OCI-LY7 (cell line): ENCODE results near the gene CNPY1. TPM values are rescaled to one million over a fixed set of nuclear protein-coding genes. Genes with fewer than 3 reads are reported as not detected.

Experiments
- BruUV-seq: library from RNA; stranded (reverse); fragments of 400-500 nt; replicated peaks from 2 replicates; lab custom pipeline; 2021; lab: Mats Ljungman, UMichigan
- CTCF ChIA-PET: fragments of 300-600 bp; sonication (Branson Sonifier 250); formaldehyde crosslinking; loops from one replicate; lab custom pipeline; 2022; ENCODE audit warnings: antibody characterized with exemption; ENCODE audit not compliant: unreplicated experiment; lab: Charles Lee
- POLR2A ChIA-PET: fragments of 300-600 bp; sonication (Branson Sonifier 250); formaldehyde crosslinking; loops from one replicate; lab custom pipeline; 2022; ENCODE audit warnings: antibody characterized with exemption; lab: Charles Lee
- DNase-seq: peaks from one replicate; pipeline ENCODE4 v3.0.0-alpha.2; 2015; ENCODE audit warnings: low spot score
- H2AFZ ChIP-seq: fragments of 200-600 bp; sonication (generic), shearing (Covaris generic); 2 replicates; pipeline ENCODE4 v1.6.1; 2014; ENCODE audit warnings: mild to moderate bottlenecking, antibody characterized with exemption, low read length, moderate library complexity
- H3K27ac ChIP-seq: fragments of 200-600 bp; sonication (generic); 2 replicates; pipeline ENCODE4 v1.5.1; 2014; ENCODE audit warnings: mixed run types, low read depth, mild to moderate bottlenecking, moderate library complexity, low read length, inconsistent platforms; ENCODE audit not compliant: poor library complexity, severe bottlenecking
- H3K36me3 ChIP-seq: fragments of 200-600 bp; sonication (generic); 2 replicates; pipeline ENCODE4 v1.6.1; 2014; ENCODE audit warnings: mild to moderate bottlenecking, antibody characterized with exemption, low read length, moderate library complexity, mixed read lengths; ENCODE audit not compliant: insufficient read depth
- H3K4me1 ChIP-seq: fragments of 200-600 bp; sonication (generic); 2 replicates; pipeline ENCODE4 v1.5.1; 2014; ENCODE audit warnings: mild to moderate bottlenecking, low read length; ENCODE audit not compliant: insufficient read depth, poor library complexity, severe bottlenecking
- H3K4me2 ChIP-seq: fragments of 200-600 bp; sonication (generic); 2 replicates; pipeline ENCODE4 v1.6.1; 2014; ENCODE audit warnings: mild to moderate bottlenecking, low read length
- H3K4me3 ChIP-seq: fragments of 200-600 bp; sonication (generic); 2 replicates; pipeline ENCODE4 v1.5.1; 2014; ENCODE audit warnings: mild to moderate bottlenecking, low read depth, low read length; ENCODE audit not compliant: poor library complexity, severe bottlenecking
- H3K79me2 ChIP-seq: fragments of 200-600 bp; sonication (generic); 2 replicates; pipeline ENCODE4 v1.6.1; 2016; ENCODE audit warnings: low read depth, mild to moderate bottlenecking, low read length, moderate library complexity, mixed read lengths; ENCODE audit not compliant: insufficient read depth
- H3K9me2 ChIP-seq: fragments of 200-600 bp; sonication (generic); 2 replicates; pipeline ENCODE4 v1.6.1; 2016; ENCODE audit warnings: mild to moderate bottlenecking, low read length, mixed read lengths; ENCODE audit not compliant: insufficient read depth
- H3K9me3 ChIP-seq: fragments of 200-600 bp; sonication (generic); 2 replicates; pipeline ENCODE4 v1.6.1; 2014; ENCODE audit warnings: mild to moderate bottlenecking, mixed run types, low read length, mixed read lengths
- H4K20me1 ChIP-seq: fragments of 200-600 bp; sonication (generic); 2 replicates; pipeline ENCODE4 v1.6.1; 2014; ENCODE audit warnings: mild to moderate bottlenecking, antibody characterized with exemption, low read length, moderate library complexity, mixed read lengths; ENCODE audit not compliant: insufficient read depth
- EZH2phosphoT487 ChIP-seq: fragments of 200-600 bp; sonication (generic); IDR thresholded peaks from 2 replicates; pipeline ENCODE4 v1.6.1; 2018; ENCODE audit warnings: low read depth, borderline replicate concordance, mild to moderate bottlenecking, mixed run types, antibody characterized with exemption, low read length, moderate library complexity, mixed read lengths
- intact Hi-C: fragments of 100-400 bp; cut with micrococcal nuclease; formaldehyde crosslinking; loops from one replicate; pipeline ENCODE4 v1.10.0; 2022; ENCODE audit not compliant: unreplicated experiment
- total RNA-seq, 2 experiments: library from RNA; depleted of rRNA in 1 of 2; stranded (reverse); fragments of >200 nt in 1 of 2; shearing (Covaris generic) in 1 of 2; gene quantifications; 2 replicates each; pipeline ENCODE4 v1.2.3, GENCODE V29; 2014 to 2022
- TF ChIP-seq, protein P1 (sequence below): fragments of 200-600 bp; sonication (generic); conservative IDR thresholded peaks from 2 replicates; pipeline ENCODE4 v1.5.1; 2014; ENCODE audit warnings: mild to moderate bottlenecking, antibody characterized with exemption, low read length, moderate library complexity, mixed read lengths

Gene CNPY1
- total RNA-seq, 2 experiments from 2014 or later: not detected

DNA sequence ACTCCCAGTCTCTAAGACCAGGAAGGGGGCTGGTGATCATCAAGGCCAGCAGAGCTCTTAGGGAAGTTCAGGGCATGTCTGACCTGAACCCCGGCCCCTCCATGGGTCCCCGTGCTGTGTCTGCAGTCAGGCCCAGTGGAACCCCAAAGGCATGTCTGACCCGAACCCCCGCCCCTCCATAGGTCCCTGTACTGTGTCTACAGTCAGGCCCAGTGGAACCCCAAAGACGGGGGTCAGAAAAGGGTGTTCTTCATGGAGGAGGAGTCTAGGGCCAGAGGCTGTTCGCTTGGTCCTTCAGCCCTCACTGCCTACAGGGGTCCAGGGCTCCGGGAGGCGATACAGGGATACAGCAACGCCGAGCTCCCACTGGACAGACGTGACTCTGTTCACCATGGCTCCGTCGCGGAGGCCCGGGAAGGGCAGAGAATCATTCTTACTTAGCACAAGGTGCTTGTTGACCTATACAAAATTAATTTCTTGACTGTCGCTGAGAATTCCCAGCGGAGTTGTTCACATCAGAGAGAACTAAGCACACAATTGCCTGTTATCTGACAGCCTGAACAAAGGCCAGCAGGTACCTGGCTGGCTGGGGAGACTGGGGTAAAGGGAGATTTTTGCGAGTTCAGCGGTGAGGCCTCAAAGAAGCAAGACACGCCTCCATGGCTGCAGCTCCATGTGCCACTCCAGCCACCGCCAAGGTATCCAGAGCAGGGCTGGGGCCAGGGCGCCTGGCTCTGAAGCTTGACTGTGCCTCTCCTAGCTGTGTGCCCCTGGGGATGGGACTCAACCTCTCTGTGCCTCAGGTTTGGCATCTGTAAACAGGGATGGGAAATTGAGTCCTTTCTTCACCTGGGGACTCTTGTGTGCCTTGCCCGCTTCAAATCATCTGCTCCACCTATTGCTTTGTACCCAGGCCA lies 61.6 kb downstream of the CNPY1 start:
- CTCF ChIA-PET: no interaction called here
- POLR2A ChIA-PET: no interaction called here
- H3K4me2 ChIP-seq: no peak overlapping the region
- no peak for DNase-seq
- H3K9me2 ChIP-seq: no peaks in the 10 kb centered on the region
- no peak overlapping the region for H3K4me3 ChIP-seq
- H3K36me3 ChIP-seq: no peaks in the 10 kb centered on the region
- no peak overlapping the region for H2AFZ ChIP-seq
- BruUV-seq: no TSS peak
- no peaks in the 10 kb centered on the region for H3K4me1 ChIP-seq
- no peak overlapping the region for H3K27ac ChIP-seq
- no peaks in the 10 kb centered on the region for H4K20me1 ChIP-seq
- TF ChIP-seq, protein P1, sequence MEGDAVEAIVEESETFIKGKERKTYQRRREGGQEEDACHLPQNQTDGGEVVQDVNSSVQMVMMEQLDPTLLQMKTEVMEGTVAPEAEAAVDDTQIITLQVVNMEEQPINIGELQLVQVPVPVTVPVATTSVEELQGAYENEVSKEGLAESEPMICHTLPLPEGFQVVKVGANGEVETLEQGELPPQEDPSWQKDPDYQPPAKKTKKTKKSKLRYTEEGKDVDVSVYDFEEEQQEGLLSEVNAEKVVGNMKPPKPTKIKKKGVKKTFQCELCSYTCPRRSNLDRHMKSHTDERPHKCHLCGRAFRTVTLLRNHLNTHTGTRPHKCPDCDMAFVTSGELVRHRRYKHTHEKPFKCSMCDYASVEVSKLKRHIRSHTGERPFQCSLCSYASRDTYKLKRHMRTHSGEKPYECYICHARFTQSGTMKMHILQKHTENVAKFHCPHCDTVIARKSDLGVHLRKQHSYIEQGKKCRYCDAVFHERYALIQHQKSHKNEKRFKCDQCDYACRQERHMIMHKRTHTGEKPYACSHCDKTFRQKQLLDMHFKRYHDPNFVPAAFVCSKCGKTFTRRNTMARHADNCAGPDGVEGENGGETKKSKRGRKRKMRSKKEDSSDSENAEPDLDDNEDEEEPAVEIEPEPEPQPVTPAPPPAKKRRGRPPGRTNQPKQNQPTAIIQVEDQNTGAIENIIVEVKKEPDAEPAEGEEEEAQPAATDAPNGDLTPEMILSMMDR: no peak
- TF ChIP-seq EZH2phosphoT487: no peak
- intact Hi-C loops: no loop called here
- H3K79me2 ChIP-seq: no peaks in the 10 kb centered on the region
- no peaks in the 10 kb centered on the region for H3K9me3 ChIP-seq

DNA sequence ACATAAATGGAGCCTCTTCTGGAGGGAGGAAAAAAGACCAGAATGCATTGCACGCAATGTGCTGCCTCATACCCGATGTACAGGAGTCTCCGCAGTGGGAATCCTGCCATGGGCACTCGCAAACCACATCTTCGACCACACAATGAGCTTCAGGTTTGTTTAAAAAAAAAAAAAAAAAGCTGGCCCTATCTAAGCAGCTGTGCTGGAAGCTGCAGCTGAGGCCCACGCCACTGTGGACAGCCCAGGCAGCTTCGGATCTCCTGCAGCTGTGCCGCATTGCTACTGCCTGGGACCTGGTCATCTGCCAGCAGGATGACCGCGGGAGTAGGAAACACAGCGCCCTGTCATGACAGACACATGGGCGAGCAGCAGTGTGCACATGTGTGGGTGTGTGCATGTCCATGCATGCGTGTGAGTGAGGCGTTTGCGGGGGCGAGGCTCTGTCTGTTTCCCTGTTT lies 62.5 kb downstream of the CNPY1 start:
- no peak overlapping the region for H3K4me3 ChIP-seq
- TF ChIP-seq EZH2phosphoT487: no peak
- TF ChIP-seq, protein P1: no peak
- POLR2A ChIA-PET: no interaction called here
- no peaks in the 10 kb centered on the region for H4K20me1 ChIP-seq
- BruUV-seq: no TSS peak
- DNase-seq: no peak
- H2AFZ ChIP-seq: no peak overlapping the region
- no peaks in the 10 kb centered on the region for H3K9me3 ChIP-seq
- H3K4me2 ChIP-seq: no peak overlapping the region
- intact Hi-C loops: no loop called here
- H3K4me1 ChIP-seq: no peaks in the 10 kb centered on the region
- no peaks in the 10 kb centered on the region for H3K9me2 ChIP-seq
- no peak overlapping the region for H3K27ac ChIP-seq
- H3K36me3 ChIP-seq: no peaks in the 10 kb centered on the region
- no peaks in the 10 kb centered on the region for H3K79me2 ChIP-seq
- CTCF ChIA-PET: no interaction called here

DNA sequence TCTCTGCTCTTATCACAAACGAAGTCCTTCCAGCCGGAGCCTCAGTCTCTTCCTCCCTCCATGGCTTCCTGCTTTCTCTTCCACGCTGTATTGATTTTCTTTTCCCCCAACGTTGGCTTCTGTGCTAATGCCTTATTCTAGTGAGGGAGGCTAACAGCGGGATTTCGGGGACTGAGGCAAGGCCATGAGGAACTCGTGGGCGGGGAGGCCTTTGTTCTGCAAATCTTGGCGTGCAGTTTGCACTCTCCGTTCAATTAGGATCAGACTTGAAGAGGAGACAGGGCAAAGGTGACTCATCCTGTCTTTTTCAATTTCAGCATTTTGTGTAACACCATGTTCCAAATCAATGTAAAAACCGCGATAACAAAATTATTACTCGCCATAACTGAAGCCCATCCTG lies 63.1 kb downstream of the CNPY1 start:
- H3K4me2 ChIP-seq: no peak overlapping the region
- no peak for TF ChIP-seq EZH2phosphoT487
- TF ChIP-seq, protein P1: no peak
- H3K4me1 ChIP-seq: no peaks in the 10 kb centered on the region
- DNase-seq: no peak
- ChIA-PET POLR2A (no interaction called here), CTCF (no interaction called here)
- H2AFZ ChIP-seq: no peak overlapping the region
- no peaks in the 10 kb centered on the region for H3K36me3 ChIP-seq
- no peaks in the 10 kb centered on the region for H4K20me1 ChIP-seq
- H3K4me3 ChIP-seq: no peak overlapping the region
- no peaks in the 10 kb centered on the region for H3K79me2 ChIP-seq
- no TSS peak for BruUV-seq
- no peaks in the 10 kb centered on the region for H3K9me3 ChIP-seq
- no peak overlapping the region for H3K27ac ChIP-seq
- H3K9me2 ChIP-seq: no peaks in the 10 kb centered on the region
- intact Hi-C loops: no loop called here
